Measurements from ENCODE around the gene COMMD1.
"Not testable (repeated sequence)": the region's sequence is repeated elsewhere in the genome, so short reads cannot be mapped to it uniquely, and the experiment has no call there.

Gene COMMD1

DNA sequence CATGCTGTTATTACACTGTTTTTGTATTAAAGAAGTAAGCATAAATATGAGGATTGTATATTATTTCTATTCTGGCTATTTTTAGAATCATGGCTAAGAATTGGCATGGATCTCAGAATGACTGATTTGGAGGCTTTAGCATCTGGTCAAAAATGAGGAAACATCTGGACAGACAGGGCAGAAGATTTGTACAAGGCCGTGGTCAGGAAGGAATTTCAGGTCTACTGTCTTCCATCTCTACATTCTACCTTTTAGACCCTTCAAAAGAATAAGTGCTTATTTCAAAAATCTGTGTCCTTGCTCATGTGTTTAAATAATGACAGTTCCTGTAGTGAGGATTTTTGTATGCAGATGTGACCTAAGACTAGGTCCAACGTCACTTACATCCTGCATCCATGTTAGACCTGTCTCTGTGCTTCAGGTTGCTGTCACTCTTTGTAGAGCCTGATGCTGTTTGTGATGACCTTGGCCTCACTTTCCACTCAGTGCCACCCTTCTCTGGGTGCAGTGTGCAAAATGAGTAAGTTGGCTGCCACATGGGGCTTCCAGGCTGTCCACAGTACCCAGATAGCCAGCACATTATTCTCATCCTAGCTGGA, 235.8 kb downstream of the COMMD1 start:
- DNase-seq (ENCODE audit: low spot score) = no peak

GRCh38 chr2:62142054-62142453, 236.6 kb downstream of the COMMD1 start:
- no peak for DNase-seq (ENCODE audit: low spot score)

DNA sequence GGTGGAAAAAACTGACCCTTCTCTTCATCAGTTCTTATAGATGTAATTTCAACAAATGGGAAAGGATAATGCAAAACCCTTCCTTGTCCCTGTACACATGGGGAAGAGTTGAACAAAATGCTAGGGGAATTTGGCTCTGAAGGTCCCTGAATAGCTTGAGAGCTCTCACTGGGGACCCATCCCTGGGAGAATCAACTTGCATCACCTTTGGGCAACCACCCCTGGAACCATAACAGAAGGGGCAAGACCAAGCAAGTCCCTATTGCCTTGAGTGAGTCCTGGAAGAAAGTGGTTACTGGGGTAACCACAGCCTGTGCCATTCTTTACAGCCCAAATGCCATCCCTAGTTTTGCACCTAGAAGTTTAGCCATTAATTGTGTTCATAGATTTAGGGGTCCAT, 238.2 kb downstream of the COMMD1 start:
- no peak for DNase-seq (ENCODE audit: low spot score)

DNA sequence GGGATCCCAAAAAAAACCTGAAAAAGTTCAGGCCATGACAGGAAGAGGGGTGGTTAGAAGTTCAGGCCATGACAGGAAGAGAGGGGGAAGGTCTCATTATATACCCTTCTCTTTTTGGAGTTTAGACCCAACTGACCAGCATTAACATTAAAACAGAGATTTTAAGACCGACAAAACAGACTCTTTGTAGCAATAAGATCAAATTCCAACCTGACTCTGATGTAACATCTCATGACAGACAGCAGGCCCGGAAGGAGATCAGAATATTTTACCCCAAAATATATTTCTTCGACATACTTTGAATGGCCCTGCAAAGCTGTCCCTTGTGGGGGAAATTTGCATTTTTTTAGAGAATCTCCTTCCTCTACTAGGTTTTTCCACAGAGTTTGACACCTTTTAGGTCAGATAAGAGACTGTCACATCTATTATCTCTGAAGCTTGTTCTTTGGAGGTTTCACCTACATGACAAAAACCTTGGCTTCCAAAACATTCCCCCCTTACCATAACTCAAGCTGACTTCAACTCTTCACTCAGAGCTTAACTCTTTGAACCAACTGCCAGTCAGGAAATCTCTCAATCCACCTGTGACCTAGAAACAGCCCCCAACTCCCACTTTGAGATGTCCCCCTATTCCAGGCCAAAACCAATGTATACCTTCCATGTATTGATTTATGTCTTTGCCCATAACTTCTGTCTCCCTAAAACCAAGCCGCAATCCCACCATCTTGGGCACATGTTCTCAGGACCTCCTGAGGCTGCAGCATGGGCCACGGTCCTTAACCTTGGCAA, 239.4 kb downstream of the COMMD1 start:
- DNase-seq (ENCODE audit: low spot score) = no peak

- DNase-seq (ENCODE audit: low spot score) = no peak
Measured at GRCh38 chr2:62145478-62146100, 240.1 kb downstream of the COMMD1 start.

DNA sequence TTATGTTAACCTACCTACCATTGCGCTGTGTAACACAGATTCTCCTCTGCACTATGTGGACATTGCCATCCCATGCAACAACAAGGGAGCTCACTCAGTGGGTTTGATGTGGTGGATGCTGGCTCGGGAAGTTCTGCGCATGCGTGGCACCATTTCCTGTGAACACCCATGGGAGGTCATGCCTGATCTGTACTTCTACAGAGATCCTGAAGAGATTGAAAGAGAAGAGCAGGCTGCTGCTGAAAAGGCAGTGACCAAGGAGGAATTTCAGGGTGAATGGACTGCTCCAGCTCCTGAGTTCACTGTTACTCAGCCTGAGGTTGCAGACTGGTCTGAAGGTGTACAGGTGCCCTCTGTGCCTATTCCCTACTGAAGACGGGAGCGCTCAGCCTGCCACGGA, 241.3 kb downstream of the COMMD1 start:
- DNase-seq (ENCODE audit: low spot score) = not testable (repeated sequence)

- no peak for DNase-seq (ENCODE audit: low spot score)
Measured at GRCh38 chr2:62147610-62148301, 242.3 kb downstream of the COMMD1 start.

GRCh38 chr2:62149708-62150107, 244.2 kb downstream of the COMMD1 start:
- no peak for DNase-seq (ENCODE audit: low spot score)

GRCh38 chr2:62150597-62151305, 245.3 kb downstream of the COMMD1 start:
- DNase-seq (ENCODE audit: low spot score) = no peak

DNA sequence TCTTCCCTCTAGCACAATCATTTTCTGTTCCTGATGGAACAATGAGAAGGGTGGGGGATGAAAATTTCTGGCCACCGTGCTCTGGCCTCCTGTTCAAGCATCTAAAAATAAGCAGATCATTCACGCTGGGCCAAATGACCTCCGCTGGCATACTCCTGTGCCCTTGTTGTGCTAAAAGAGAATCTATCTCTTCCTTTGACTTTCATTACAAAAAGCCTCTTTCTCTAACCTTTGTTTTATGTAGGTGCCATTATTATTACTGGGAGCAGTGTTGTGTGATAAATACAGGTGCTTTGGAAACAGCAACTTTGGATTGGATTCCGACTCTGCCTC, 245.8 kb downstream of the COMMD1 start:
- DNase-seq (ENCODE audit: low spot score) = no peak

GRCh38 chr2:62152000-62152399, 246.5 kb downstream of the COMMD1 start:
- DNase-seq (ENCODE audit: low spot score) = no peak

GRCh38 chr2:62156861-62157496, 251.5 kb downstream of the COMMD1 start:
- DNase-seq (ENCODE audit: low spot score) = no peak

GRCh38 chr2:62158444-62159121, 253.1 kb downstream of the COMMD1 start:
- DNase-seq (ENCODE audit: low spot score) = no peak

- DNase-seq (ENCODE audit: low spot score) = not testable (repeated sequence)
Measured at GRCh38 chr2:62160691-62161090, 255.2 kb downstream of the COMMD1 start.

DNA sequence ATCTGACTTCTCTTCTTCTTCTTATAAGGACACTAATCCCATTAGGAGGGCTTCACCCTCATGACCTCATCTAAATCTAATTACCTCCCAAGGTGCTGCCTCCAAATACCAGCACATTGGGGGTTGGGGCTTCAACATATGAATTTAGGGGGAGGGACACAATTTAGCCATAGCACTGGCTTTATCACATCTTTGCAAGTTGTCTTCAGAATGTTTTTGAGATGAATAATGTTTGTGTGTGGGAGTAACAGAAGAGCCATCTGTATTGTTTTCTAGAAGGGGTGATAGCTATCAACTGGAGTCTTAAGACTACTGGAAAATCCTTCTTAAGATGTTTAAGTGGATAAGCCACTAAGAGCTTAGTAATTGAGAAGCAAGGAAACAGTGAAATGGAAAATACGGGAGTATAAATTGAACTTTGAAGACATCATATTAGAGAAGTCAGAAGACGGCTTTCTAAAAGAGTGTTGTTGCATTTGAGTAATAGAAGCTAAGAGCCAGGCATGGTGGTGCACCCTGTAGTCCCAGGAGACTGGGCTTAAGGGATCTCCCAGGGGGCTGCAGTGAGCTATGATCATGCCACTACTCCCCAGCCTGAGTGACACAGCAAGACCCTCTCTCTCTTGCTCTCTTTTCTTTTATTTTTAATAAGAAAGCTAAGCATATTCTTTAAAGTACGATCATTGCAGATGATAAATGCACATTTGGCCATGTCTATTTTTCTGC, 257.8 kb downstream of the COMMD1 start:
- DNase-seq (ENCODE audit: low spot score) = no peak

- DNase-seq (ENCODE audit: low spot score) = no peak
Measured at GRCh38 chr2:62163834-62164233, 258.4 kb downstream of the COMMD1 start.

DNA sequence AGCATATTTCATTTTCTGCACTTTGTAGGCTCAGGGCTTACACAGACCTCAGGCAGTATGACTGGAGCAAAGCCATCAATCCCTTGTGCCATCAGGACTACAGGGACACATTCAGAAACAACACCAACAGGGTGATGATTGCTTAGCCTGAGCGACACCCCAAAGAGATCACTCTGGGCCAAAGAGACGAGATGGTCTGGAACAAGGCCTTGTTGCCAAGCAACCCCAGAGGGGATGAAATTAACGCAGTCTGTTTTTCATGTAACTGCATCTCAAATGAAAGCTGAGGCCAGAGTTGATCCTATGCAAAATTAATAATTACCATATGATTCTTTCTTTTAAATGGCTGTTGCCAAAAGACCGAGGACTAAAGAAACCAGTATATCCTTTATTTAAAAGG, 270.3 kb downstream of the COMMD1 start:
- no peak for DNase-seq (ENCODE audit: low spot score)

DNA sequence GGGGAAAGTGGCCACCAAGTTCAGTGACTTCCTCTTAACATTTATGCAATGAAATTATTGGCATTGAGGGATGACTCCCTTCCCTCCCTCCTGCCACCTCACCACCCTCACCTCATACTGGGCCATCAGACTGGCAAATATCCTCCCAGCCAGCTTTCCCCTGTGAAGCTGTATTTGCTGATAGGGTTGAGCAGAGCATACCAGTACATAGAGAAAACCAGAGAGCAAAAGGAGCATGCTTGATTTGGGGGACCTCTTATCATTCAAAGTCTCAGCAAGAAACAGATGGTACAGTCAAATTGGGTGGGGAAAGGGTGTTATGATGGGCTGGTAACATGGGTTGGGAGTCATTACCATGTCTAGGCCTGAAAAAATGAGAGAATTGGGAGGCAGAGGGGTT, 271.3 kb downstream of the COMMD1 start:
- no peak for DNase-seq (ENCODE audit: low spot score)

GRCh38 chr2:62177392-62178049, 272.0 kb downstream of the COMMD1 start:
- no peak for DNase-seq (ENCODE audit: low spot score)

DNA sequence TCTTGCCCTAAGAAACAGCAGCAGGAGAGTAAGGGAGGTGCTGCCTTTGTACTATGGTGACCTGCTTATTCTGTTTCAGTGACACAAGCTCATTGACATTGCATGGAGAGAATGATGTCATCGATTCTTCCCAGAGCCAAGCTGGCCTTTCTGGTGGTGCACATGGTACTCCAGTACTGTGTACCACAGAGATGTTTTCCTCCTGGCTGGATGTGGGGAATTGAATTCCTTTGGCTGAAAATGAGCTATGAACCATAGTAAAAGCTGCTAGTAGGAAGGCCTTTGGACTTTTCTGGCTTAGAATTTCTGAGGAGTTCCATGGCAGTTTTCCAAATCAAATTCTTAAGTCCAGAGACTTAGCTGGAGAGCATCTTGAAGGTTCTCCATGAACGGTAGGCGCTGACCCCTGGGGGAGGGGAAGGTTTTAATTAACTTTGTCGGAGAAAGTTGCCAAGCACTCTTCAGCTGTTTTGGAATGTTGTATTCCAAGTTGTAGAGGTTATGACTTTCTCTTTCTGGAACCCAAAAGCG, 273.3 kb downstream of the COMMD1 start:
- no peak for DNase-seq (ENCODE audit: low spot score)
